ENCODE data around the gene USP48. TPM values are rescaled to one million over a fixed set of nuclear protein-coding genes. Genes with fewer than 3 reads are reported as not detected.

USP48 gene
- total and polyA plus RNA-seq, 10 of the 15 experiments (the other 5 are each of a cell fraction or from before 2014, with no cell fraction given) = 21.2 to 115 (median 75.5) TPM

- no peak for TF ChIP-seq ZNF592 (IDR thresholded peaks at IDR 0.05)
- TF ChIP-seq IRF4 (IDR thresholded peaks at IDR 0.05; ENCODE audit: low read depth, low read length) = 0 out of 2 replicates have a peak, but pooled peaks have one; percentile 60
- no peak for TF ChIP-seq RAD21 (IDR thresholded peaks at IDR 0.05; ENCODE audit: insufficient read depth, low read depth, low read length)
- TF ChIP-seq DPF2 (IDR thresholded peaks at IDR 0.05) = 0 out of 2 replicates have a peak, but pooled peaks have one; percentile 74
- TF ChIP-seq TAF1 (IDR thresholded peaks at IDR 0.05; ENCODE audit: borderline replicate concordance, low read depth, low read length) = no peak
- TF ChIP-seq SMARCA5 (IDR thresholded peaks at IDR 0.05) = peak; percentile 50; the same call in 1 of the 2 replicates
- TF ChIP-seq RAD51 (IDR thresholded peaks at IDR 0.05) = no peak
- TF ChIP-seq ZNF217 (IDR thresholded peaks at IDR 0.05) = no peak
- peak; percentile 55; the same call in 1 of the 2 replicates for TF ChIP-seq POLR2A (IDR thresholded peaks at IDR 0.05; ENCODE audit: low read depth, low read length)
- TF ChIP-seq HDAC2 (IDR thresholded peaks at IDR 0.05) = no peak
- no peak for TF ChIP-seq NFYB (IDR thresholded peaks at IDR 0.05; ENCODE audit: insufficient read depth, low read depth, low read length)
- TF ChIP-seq PBX3 (IDR thresholded peaks at IDR 0.05; ENCODE audit: insufficient replicate concordance, low read depth, low read length) = no peak
- peak; percentile 82; the same call in 1 of the 2 replicates for TF ChIP-seq FOXM1 (IDR thresholded peaks at IDR 0.05; ENCODE audit: low read depth, low read length)
- TF ChIP-seq PAX8 (IDR thresholded peaks at IDR 0.05) = no peak; the same call in 1 of the 2 replicates
- TF ChIP-seq HDGF (IDR thresholded peaks at IDR 0.05) = no peak
- TF ChIP-seq EED (IDR thresholded peaks at IDR 0.05; ENCODE audit: low read depth) = peak; percentile 79
- TF ChIP-seq NR2C1 (IDR thresholded peaks at IDR 0.05) = no peak
- peak; percentile 13; the same call in 1 of the 2 replicates for TF ChIP-seq TCF7 (IDR thresholded peaks at IDR 0.05; ENCODE audit: borderline replicate concordance)
- no peak for TF ChIP-seq SUZ12 (IDR thresholded peaks at IDR 0.05; ENCODE audit: unreplicated experiment)
- TF ChIP-seq ZNF384 (IDR thresholded peaks at IDR 0.05; ENCODE audit: borderline replicate concordance, low read depth, low read length) = no peak
- no peak for TF ChIP-seq E2F4 (IDR thresholded peaks at IDR 0.05; ENCODE audit: low read depth, low read length)
- peak; percentile 53; the same call in 1 of the 2 replicates for TF ChIP-seq SPI1 (IDR thresholded peaks at IDR 0.05; ENCODE audit: borderline replicate concordance, insufficient read depth, low read depth, low read length)
- TF ChIP-seq MLLT1 (IDR thresholded peaks at IDR 0.05) = no peak
- no peak for TF ChIP-seq ZSCAN29 (IDR thresholded peaks at IDR 0.05)
These were observed 3.1 kb downstream of the USP48 start (continued) for GRCh38 chr1:21779613-21780521.

Data from GM12878 (cell line).